Epithelial cell of esophagus (primary cell): Measurements from ENCODE around the gene ANO3.

Experiments used
- DNase-seq: peaks from one replicate; pipeline ENCODE4 v3.0.0; 2010; ENCODE audit warnings: low read depth
- H3K4me3 ChIP-seq: 2 replicates; pipeline ENCODE4 v1.5.1; 2011; ENCODE audit warnings: mild to moderate bottlenecking, low read length, control low read depth
- TF ChIP-seq, protein P1 (sequence below): IDR thresholded peaks from 2 replicates; pipeline ENCODE4 v1.5.1; 2011; ENCODE audit warnings: low read depth, mild to moderate bottlenecking, low read length, control low read depth, inconsistent platforms; ENCODE audit not compliant: insufficient read depth; ENCODE audit errors: missing control alignments

Gene ANO3

GRCh38 chr11:26512196-26512595, 180.3 kb downstream of the ANO3 start:
- TF ChIP-seq, protein P1, sequence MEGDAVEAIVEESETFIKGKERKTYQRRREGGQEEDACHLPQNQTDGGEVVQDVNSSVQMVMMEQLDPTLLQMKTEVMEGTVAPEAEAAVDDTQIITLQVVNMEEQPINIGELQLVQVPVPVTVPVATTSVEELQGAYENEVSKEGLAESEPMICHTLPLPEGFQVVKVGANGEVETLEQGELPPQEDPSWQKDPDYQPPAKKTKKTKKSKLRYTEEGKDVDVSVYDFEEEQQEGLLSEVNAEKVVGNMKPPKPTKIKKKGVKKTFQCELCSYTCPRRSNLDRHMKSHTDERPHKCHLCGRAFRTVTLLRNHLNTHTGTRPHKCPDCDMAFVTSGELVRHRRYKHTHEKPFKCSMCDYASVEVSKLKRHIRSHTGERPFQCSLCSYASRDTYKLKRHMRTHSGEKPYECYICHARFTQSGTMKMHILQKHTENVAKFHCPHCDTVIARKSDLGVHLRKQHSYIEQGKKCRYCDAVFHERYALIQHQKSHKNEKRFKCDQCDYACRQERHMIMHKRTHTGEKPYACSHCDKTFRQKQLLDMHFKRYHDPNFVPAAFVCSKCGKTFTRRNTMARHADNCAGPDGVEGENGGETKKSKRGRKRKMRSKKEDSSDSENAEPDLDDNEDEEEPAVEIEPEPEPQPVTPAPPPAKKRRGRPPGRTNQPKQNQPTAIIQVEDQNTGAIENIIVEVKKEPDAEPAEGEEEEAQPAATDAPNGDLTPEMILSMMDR: no peak
- no peak overlapping the region for H3K4me3 ChIP-seq
- DNase-seq: no peak

GRCh38 chr11:26519469-26519868, 187.5 kb downstream of the ANO3 start:
- DNase-seq: no peak
- TF ChIP-seq, protein P1: no peak
- no peak overlapping the region for H3K4me3 ChIP-seq

DNA sequence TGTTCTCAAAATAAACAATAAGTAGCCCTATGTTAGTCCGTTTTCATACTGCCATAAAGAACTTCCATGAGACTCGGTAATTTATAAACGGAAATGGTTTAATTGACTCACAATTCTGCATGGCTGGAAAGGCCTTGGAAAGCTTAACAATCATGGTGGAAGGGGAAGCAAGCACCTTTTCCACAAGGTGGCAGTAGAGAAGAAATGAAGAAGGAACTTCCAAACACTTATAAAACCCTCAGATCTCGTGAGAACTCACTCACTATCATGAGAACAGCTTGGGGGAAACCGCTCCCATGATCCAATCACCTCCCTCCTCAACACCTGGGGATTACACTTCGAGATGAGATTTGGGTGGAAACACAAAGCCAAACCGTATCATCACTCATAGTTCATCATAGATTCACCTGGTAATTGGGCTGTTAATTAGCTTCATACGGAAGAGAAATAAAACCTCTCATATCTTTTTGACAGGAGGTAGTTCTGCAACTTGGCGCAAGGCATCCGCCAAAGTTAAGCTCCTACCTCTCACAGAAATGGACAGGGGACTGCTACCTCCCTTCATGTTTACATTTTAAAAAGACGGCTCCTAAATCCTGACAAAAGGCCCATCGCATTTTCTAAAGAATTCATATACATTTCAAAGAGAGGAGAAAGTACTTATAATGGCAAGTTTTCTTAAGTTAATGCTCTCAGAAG, 191.1 kb downstream of the ANO3 start:
- DNase-seq: peak; percentile 71
- no peak overlapping the region for H3K4me3 ChIP-seq
- TF ChIP-seq, protein P1: peak; percentile 71

DNA sequence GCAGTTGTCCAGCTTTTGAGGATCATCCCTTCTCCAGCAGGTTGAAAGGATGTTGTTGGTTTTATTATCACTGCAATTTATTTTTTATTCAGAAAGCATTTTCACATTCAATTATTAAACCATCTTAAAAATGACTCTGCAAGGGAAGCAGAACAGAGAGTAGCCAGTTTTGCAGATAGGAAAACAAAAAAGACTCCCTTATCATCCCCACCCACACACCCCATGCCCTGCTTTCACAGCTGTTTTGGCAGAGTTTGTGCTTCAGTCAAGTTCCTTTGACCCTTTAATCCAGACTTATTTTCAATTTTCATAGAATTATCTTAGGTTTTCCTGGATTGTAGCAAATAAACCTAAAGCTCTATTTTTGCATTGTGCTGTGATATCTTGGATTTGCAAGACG, 195.8 kb downstream of the ANO3 start:
- no peak for DNase-seq
- no peak overlapping the region for H3K4me3 ChIP-seq
- TF ChIP-seq, protein P1: no peak

- no peak overlapping the region for H3K4me3 ChIP-seq
- DNase-seq: no peak
- TF ChIP-seq, protein P1: no peak
Observed at GRCh38 chr11:26537341-26537740, 205.4 kb downstream of the ANO3 start.

- DNase-seq: no peak
- no peak overlapping the region for H3K4me3 ChIP-seq
- TF ChIP-seq, protein P1: no peak
Observed at GRCh38 chr11:26539517-26539916, 207.6 kb downstream of the ANO3 start.

DNA sequence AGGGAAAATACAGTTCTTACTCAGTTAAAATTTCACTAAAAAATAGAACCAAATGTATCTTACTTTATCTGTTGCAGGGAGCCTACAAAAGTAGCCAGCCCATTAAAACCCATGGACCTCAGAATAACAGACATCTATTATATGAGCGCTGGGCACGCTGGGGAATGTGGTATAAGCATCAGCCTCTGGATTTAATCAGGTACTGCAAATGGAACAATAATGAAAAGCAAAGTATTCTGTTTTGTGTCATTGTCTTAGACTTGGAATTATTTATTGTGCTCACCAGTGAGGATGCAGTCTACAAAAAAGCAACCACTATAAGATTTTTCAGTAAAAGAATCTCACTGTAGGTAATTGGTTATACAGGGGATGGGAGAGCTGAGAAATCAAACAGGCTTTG, 209.9 kb downstream of the ANO3 start:
- H3K4me3 ChIP-seq: no peak overlapping the region
- DNase-seq: no peak
- TF ChIP-seq, protein P1: no peak
